Kidney (tissue), 14 donors: ENCODE results near the gene LIPE. TPM values are rescaled to one million over a fixed set of nuclear protein-coding genes. Genes with fewer than 3 reads are reported as not detected.

ENCODE experiments used
- DNase-seq, 5 donors: peaks; one replicate each; pipeline ENCODE4 v3.0.0-alpha.2; 2013 to 2020
- FAIRE-seq: peaks from 2 replicates; lab custom pipeline; 2012; peaks lifted over from hg19 to GRCh38; lab: Jason Lieb, UNC
- H3K27ac ChIP-seq, 2 donors: one replicate each; pipeline ENCODE4 v1.7.0; 2013; ENCODE audit warnings: low read depth in 2 of 2, low read length in 2 of 2, inconsistent platforms in 1 of 2
- H3K27me3 ChIP-seq: one replicate; pipeline ENCODE4 v1.7.1; 2013; ENCODE audit warnings: low read length, inconsistent platforms; ENCODE audit not compliant: control insufficient read depth, insufficient read depth
- H3K36me3 ChIP-seq, 3 donors: one replicate each; pipeline versions ENCODE4 v1.7.0 to v1.7.1; 2013; ENCODE audit warnings: low read length in 3 of 3, control low read depth in 1 of 3, inconsistent platforms in 1 of 3; ENCODE audit not compliant: insufficient read depth in 3 of 3, control insufficient read depth in 2 of 3
- H3K4me1 ChIP-seq, 3 donors: one replicate each; pipeline versions ENCODE4 v1.7.0 to v1.7.1; 2013; ENCODE audit warnings: low read length in 3 of 3, inconsistent platforms in 1 of 3, low read depth in 1 of 3; ENCODE audit not compliant: control insufficient read depth in 2 of 3, insufficient read depth in 2 of 3
- H3K4me3 ChIP-seq, 3 donors: one replicate each; pipeline versions ENCODE4 v1.7.0 to v1.8.1; 2013; ENCODE audit warnings: low read length in 3 of 3, control low read depth in 1 of 3, inconsistent platforms in 1 of 3
- H3K9ac ChIP-seq, 3 donors: one replicate each; pipeline versions ENCODE4 v1.7.0 to v1.7.1; 2013; ENCODE audit warnings: low read length in 3 of 3, control low read depth in 1 of 3, inconsistent platforms in 1 of 3
- H3K9me3 ChIP-seq, 3 donors: one replicate each; pipeline versions ENCODE4 v1.7.0 to v1.7.1; 2013; ENCODE audit warnings: low read length in 3 of 3, control low read depth in 1 of 3, inconsistent platforms in 1 of 3; ENCODE audit not compliant: control insufficient read depth in 2 of 3, insufficient read depth in 1 of 3
- intact Hi-C: fragments of 100-400 bp; cut with DNase I; formaldehyde crosslinking; loops from one replicate; pipeline ENCODE4 v1.11.1; 2022
- polyA plus RNA-seq: library from polyadenylated mRNA; stranded (reverse); fragments of 350-450 nt; fragmentation: Illumina TruSeq; extraction: RNeasy Lipid Tissue Mini Kit (QIAGEN cat#74804); gene quantifications from one replicate; pipeline ENCODE4 v1.2.3, GENCODE V29; 2014; ENCODE audit warnings: low read depth, low replicate concordance; ENCODE audit not compliant: insufficient read depth
- total RNA-seq: library from RNA; stranded (reverse); fragmentation: NEBNext Ultra II Directional; extraction: Animal tissue kit (Norgen Biotek cat#: 25700); gene quantifications from one replicate; pipeline ENCODE4 v1.2.1, GENCODE V29; 2021
- TF ChIP-seq, protein P1 (sequence below): IDR thresholded peaks from 3 replicates; pipeline ENCODE4 v1.5.1; 2012; ENCODE audit warnings: mild to moderate bottlenecking, moderate library complexity, borderline replicate concordance; ENCODE audit not compliant: insufficient read depth; ENCODE audit errors: extremely low read depth
- donor health status: control.
- donor health status: control.
- donor health status: control.
- donor health status: control.
- donor health status: control.
- donor health status: DM: yes; HTN: yes; CAD: no.
- donor health status: Normal renal cell carcinoma (clear cell type).

The LIPE gene
- total and polyA plus RNA-seq, 2 donors from 2014 or later = 8.9 to 9.9 TPM

GRCh38 chr19:42442833-42443232, 15.6 kb upstream of the LIPE start, which contains the start of gene CXCL17:
Gene CXCL17, minus strand, starts transcription at chr19:42442946. Its CDS starts 114 bp downstream, at chr19:42442832.
- no peak within 1 kb of the TSS for H3K9ac ChIP-seq
- FAIRE-seq = no peak
- intact Hi-C loops = loop anchor here (10.0 kb wide), 1 partner anchor 92 kb away; no protein-coding TSS in a partner anchor

GRCh38 chr19:42441049-42441445, 13.9 kb upstream of the LIPE start:
- TF ChIP-seq, protein P1, sequence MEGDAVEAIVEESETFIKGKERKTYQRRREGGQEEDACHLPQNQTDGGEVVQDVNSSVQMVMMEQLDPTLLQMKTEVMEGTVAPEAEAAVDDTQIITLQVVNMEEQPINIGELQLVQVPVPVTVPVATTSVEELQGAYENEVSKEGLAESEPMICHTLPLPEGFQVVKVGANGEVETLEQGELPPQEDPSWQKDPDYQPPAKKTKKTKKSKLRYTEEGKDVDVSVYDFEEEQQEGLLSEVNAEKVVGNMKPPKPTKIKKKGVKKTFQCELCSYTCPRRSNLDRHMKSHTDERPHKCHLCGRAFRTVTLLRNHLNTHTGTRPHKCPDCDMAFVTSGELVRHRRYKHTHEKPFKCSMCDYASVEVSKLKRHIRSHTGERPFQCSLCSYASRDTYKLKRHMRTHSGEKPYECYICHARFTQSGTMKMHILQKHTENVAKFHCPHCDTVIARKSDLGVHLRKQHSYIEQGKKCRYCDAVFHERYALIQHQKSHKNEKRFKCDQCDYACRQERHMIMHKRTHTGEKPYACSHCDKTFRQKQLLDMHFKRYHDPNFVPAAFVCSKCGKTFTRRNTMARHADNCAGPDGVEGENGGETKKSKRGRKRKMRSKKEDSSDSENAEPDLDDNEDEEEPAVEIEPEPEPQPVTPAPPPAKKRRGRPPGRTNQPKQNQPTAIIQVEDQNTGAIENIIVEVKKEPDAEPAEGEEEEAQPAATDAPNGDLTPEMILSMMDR = no peak
- Histone ChIP-seq H3K27me3 (no peaks in the 10 kb centered on the region), H3K4me1 (no peaks in the 10 kb centered on the region), H3K4me3 (no peak overlapping the region), H3K36me3 (no peaks in the 10 kb centered on the region), H3K9me3 (no peaks in the 10 kb centered on the region), H3K9ac (no peak overlapping the region), H3K27ac (no peak overlapping the region)
- FAIRE-seq (no peak), DNase-seq (no peak)
- intact Hi-C loops = loop anchor here (10.0 kb wide), 1 partner anchor 94 kb away; no protein-coding TSS in a partner anchor

More at GRCh38 chr19:42442833-42443232, 15.6 kb upstream of the LIPE start, which contains the start of gene CXCL17:
- DNase-seq = no peak
- Histone ChIP-seq H3K4me1 (no peaks in the 10 kb centered on the region), H3K4me3 (no peak within 1 kb of the TSS), H3K9me3 (no peaks in the 10 kb centered on the region), H3K27me3 (no peaks in the 10 kb centered on the region), H3K36me3 (no peaks in the 10 kb centered on the region), H3K27ac (no peak within 1 kb of the TSS)
- TF ChIP-seq, protein P1 = no peak

- DNase-seq = peak; percentile 58 to 85 (median 59)
- Histone ChIP-seq H3K4me3 (no peak overlapping the region), H3K4me1 (no peaks in the 10 kb centered on the region)
Measured at GRCh38 chr19:42440357-42441048, 13.3 kb upstream of the LIPE start.

More at GRCh38 chr19:42440357-42441048, 13.3 kb upstream of the LIPE start:
- Histone ChIP-seq H3K27ac (no peak overlapping the region), H3K27me3 (no peaks in the 10 kb centered on the region), H3K36me3 (no peaks in the 10 kb centered on the region), H3K9me3 (no peaks in the 10 kb centered on the region), H3K9ac (no peak overlapping the region)
- TF ChIP-seq, protein P1 = peak; percentile 68
- intact Hi-C loops = loop anchor here (10.0 kb wide), 1 partner anchor 94 kb away; no protein-coding TSS in a partner anchor
- FAIRE-seq = no peak
